Calu3 (cell line): ENCODE results near the gene CXCL6. TPM values are rescaled to one million over a fixed set of nuclear protein-coding genes. Genes with fewer than 3 reads are reported as not detected.

Experiments used
- BruUV-seq: library from RNA; stranded (reverse); fragments of 400-500 nt; replicated peaks from 2 replicates; lab custom pipeline; 2021; lab: Mats Ljungman, UMichigan
- CTCF ChIA-PET: fragments of 300-600 bp; sonication (Branson Sonifier 250); formaldehyde crosslinking; loops from one replicate; lab custom pipeline; 2022; ENCODE audit warnings: antibody characterized with exemption; lab: Charles Lee
- DNase-seq: peaks from one replicate; pipeline ENCODE4 v3.0.0; 2022
- H3K27ac Mint-ChIP-seq: one replicate; pipeline ENCODE4 v1.8.0; 2022; ENCODE audit warnings: mixed read lengths; ENCODE audit not compliant: unreplicated experiment
- H3K27me3 Mint-ChIP-seq: one replicate; pipeline ENCODE4 v1.8.0; 2022; ENCODE audit warnings: mixed read lengths; ENCODE audit not compliant: unreplicated experiment
- H3K36me3 Mint-ChIP-seq: one replicate; pipeline ENCODE4 v1.8.0; 2022; ENCODE audit warnings: mild to moderate bottlenecking, moderate library complexity, mixed read lengths; ENCODE audit not compliant: insufficient read depth, unreplicated experiment
- H3K4me1 Mint-ChIP-seq: one replicate; pipeline ENCODE4 v1.8.0; 2022; ENCODE audit warnings: mild to moderate bottlenecking, low read depth, mixed read lengths; ENCODE audit not compliant: unreplicated experiment
- H3K4me3 Mint-ChIP-seq: one replicate; pipeline ENCODE4 v1.8.0; 2022; ENCODE audit warnings: mild to moderate bottlenecking, low read depth, moderate library complexity, mixed read lengths; ENCODE audit not compliant: unreplicated experiment
- H3K9me3 Mint-ChIP-seq: one replicate; pipeline ENCODE4 v1.8.0; 2022; ENCODE audit warnings: low read depth, mixed read lengths; ENCODE audit not compliant: unreplicated experiment
- CTCF ChIP-seq: fragments of 200-600 bp; IDR thresholded peaks from one replicate; pipeline ENCODE4 v1.8.0; 2022; ENCODE audit warnings: antibody characterized with exemption; ENCODE audit not compliant: unreplicated experiment
- intact Hi-C: fragments of 100-400 bp; cut with micrococcal nuclease; formaldehyde crosslinking; loops from one replicate; pipeline ENCODE4 v1.10.0; 2022; ENCODE audit not compliant: unreplicated experiment
- total RNA-seq: library from RNA; stranded (reverse); gene quantifications from 2 replicates; pipeline ENCODE4 v1.2.3, GENCODE V29; 2022

The CXCL6 gene
- total RNA-seq, 1 experiment from 2014 or later, result 91.0 TPM

- no peaks in the 10 kb centered on the region for H3K27me3 Mint-ChIP-seq
- no peak for TF ChIP-seq CTCF
Measured at GRCh38 chr4:73821325-73821724, 15.2 kb upstream of the CXCL6 start.

GRCh38 chr4:73822389-73822788 is 14.1 kb upstream of the CXCL6 start:
- no TSS peak for BruUV-seq
- peak overlapping the region; percentile 15 for H3K27ac Mint-ChIP-seq
- H3K4me3 Mint-ChIP-seq, result no peak overlapping the region
- peaks cover 34% of the 10 kb centered on the region for H3K4me1 Mint-ChIP-seq
- intact Hi-C loops, result no loop called here
- CTCF ChIA-PET, result interaction anchor here (0.7 kb wide), 1 partner anchor 983 kb away, joined by 7 read pairs; no protein-coding TSS in a partner anchor
- H3K27me3 Mint-ChIP-seq, result no peaks in the 10 kb centered on the region
- DNase-seq, result no peak
- no peak for TF ChIP-seq CTCF
- no peaks in the 10 kb centered on the region for H3K36me3 Mint-ChIP-seq
- peaks cover 4% of the 10 kb centered on the region for H3K9me3 Mint-ChIP-seq

More at GRCh38 chr4:73821325-73821724, 15.2 kb upstream of the CXCL6 start:
- no peaks in the 10 kb centered on the region for H3K9me3 Mint-ChIP-seq
- H3K36me3 Mint-ChIP-seq, result peaks cover 7% of the 10 kb centered on the region
- H3K4me1 Mint-ChIP-seq, result peaks cover 44% of the 10 kb centered on the region
- intact Hi-C loops, result no loop called here
- no TSS peak for BruUV-seq
- CTCF ChIA-PET, result no interaction called here
- H3K4me3 Mint-ChIP-seq, result no peak overlapping the region
- DNase-seq, result no peak
- H3K27ac Mint-ChIP-seq, result no peak overlapping the region

GRCh38 chr4:73822812-73823504 is 13.5 kb upstream of the CXCL6 start:
- no peaks in the 10 kb centered on the region for H3K36me3 Mint-ChIP-seq
- DNase-seq, result no peak
- no peak for TF ChIP-seq CTCF
- H3K27ac Mint-ChIP-seq, result peak overlapping the region; percentile 15
- no peaks in the 10 kb centered on the region for H3K27me3 Mint-ChIP-seq
- H3K9me3 Mint-ChIP-seq, result peaks cover 6% of the 10 kb centered on the region
- no peak overlapping the region for H3K4me3 Mint-ChIP-seq
- no TSS peak for BruUV-seq
- H3K4me1 Mint-ChIP-seq, result peaks cover 28% of the 10 kb centered on the region
- intact Hi-C loops, result no loop called here
- CTCF ChIA-PET, result interaction anchor here (0.7 kb wide), 1 partner anchor 983 kb away, joined by 7 read pairs; no protein-coding TSS in a partner anchor

GRCh38 chr4:73823760-73824159 is 12.7 kb upstream of the CXCL6 start:
- CTCF ChIA-PET, result no interaction called here
- Mint-ChIP-seq H3K4me3 (no peak overlapping the region), H3K4me1 (peaks cover 23% of the 10 kb centered on the region), H3K9me3 (peaks cover 6% of the 10 kb centered on the region), H3K36me3 (no peaks in the 10 kb centered on the region), H3K27me3 (no peaks in the 10 kb centered on the region), H3K27ac (no peak overlapping the region)
- intact Hi-C loops, result no loop called here
- no peak for TF ChIP-seq CTCF
- no peak for DNase-seq
- BruUV-seq, result no TSS peak
